Right lobe of liver (tissue), 6 donors: ENCODE results near the gene ANGPTL2. TPM values are rescaled to one million over a fixed set of nuclear protein-coding genes. Genes with fewer than 3 reads are reported as not detected.
"Not testable (repeated sequence)": the region's sequence is repeated elsewhere in the genome, so short reads cannot be mapped to it uniquely, and the experiment has no call there.

Experiments
- ATAC-seq, 4 donors: fragments of 200-7000 bp; cut with Tn5 transposase; one replicate each; pipeline ENCODE4 v1.9.1; 2020; ENCODE audit warnings: mild to moderate bottlenecking in 4 of 4, moderate library complexity in 4 of 4
- DNase-seq, 3 donors: peaks; one replicate each; pipeline ENCODE4 v3.0.0-alpha.2; 2020
- H3K27ac ChIP-seq, 3 donors: fragments of 200-600 bp; one replicate each; pipeline ENCODE4 v1.8.0; 2022
- H3K27me3 ChIP-seq, 2 donors: fragments of 200-600 bp; one replicate each; pipeline ENCODE4 v1.8.0; 2022
- H3K36me3 ChIP-seq, 4 donors: fragments of 200-600 bp; sonication (generic) in 1 of 4; one replicate each; pipeline versions ENCODE4 v1.5.1 to v1.8.0; 2017 to 2022; ENCODE audit warnings: control low read depth in 1 of 4
- H3K4me1 ChIP-seq, 4 donors: fragments of 200-600 bp; sonication (generic) in 1 of 4; one replicate each; pipeline versions ENCODE4 v1.5.1 to v1.8.0; 2017 to 2022; ENCODE audit warnings: control low read depth in 1 of 4
- H3K4me3 ChIP-seq, 3 donors: fragments of 200-600 bp; one replicate each; pipeline ENCODE4 v1.8.0; 2022
- H3K9me3 ChIP-seq, 4 donors: fragments of 200-600 bp; sonication (generic) in 1 of 4; one replicate each; pipeline versions ENCODE4 v1.5.1 to v1.8.0; 2017 to 2022; ENCODE audit warnings: control low read depth in 1 of 4
- CTCF ChIP-seq, 4 donors: fragments of 200-600 bp in 3 of 4; fragments of 450-650 bp in 1 of 4; IDR thresholded peaks; one replicate each; pipeline versions ENCODE4 v1.5.1 to v1.8.0; 2016 to 2022; ENCODE audit warnings: antibody characterized with exemption in 4 of 4, mild to moderate bottlenecking in 2 of 4
- POLR2A ChIP-seq: fragments of 450-650 bp; IDR thresholded peaks from one replicate; pipeline ENCODE4 v1.6.1; 2017; ENCODE audit warnings: antibody characterized with exemption, mild to moderate bottlenecking
- WGBS: methylation state at CpG from one replicate; pipeline ENCODE4 v1.1.6; 2018; ENCODE audit warnings: low coverage, low lambda C conversion rate; ENCODE audit not compliant: insufficient coverage; ENCODE audit errors: missing lambda C conversion rate; 5-methylcytosine and 5-hydroxymethylcytosine counted together
- intact Hi-C, 2 donors: fragments of 100-400 bp; cut with DNase I; formaldehyde crosslinking; loops; one replicate each; pipeline versions ENCODE4 v1.11.2 to v1.14.1; 2022
- long read RNA-seq: library from polyadenylated mRNA; unstranded; transcript quantifications from one replicate; pipeline ENCODE4 v2.0.0, GENCODE V29; 2019
- total RNA-seq, 6 experiments: library from RNA; depleted of rRNA in 2 of 6; stranded (reverse); fragments of >200 nt in 2 of 6; fragmentation: NEBNext Ultra II Directional in 3 of 6; extraction: Animal tissue kit (Norgen Biotek cat#: 25700) in 3 of 6; gene quantifications; one replicate each; pipeline versions ENCODE4 v1.1.0 to v1.2.4, GENCODE V29; 2016 to 2023
- donor health status: DM: no; HTN: yes; CAD: no.
- donor health status: DM: no; HTN: no; CAD: no.
- donor health status: DM: no; HTN: no; CAD: no.
- donor health status: DM: no; HTN: yes; CAD: no.
- donor health status: DM: no; HTN: yes; CAD: no.

ANGPTL2 gene
- 1 to 10 TPM; 2.1 to 6.3 (median 3.0) TPM for total RNA-seq
- long read RNA-seq: 0 reads

GRCh38 chr9:127122176-127123063 is at the start of gene ANGPTL2:
TSS of gene ANGPTL2 (minus strand) at chr9:127122635. CDS start at chr9:127108731, 13,904 bp downstream.
- H3K4me1 ChIP-seq: peaks cover 0 to 13% (median 0%) of the 10 kb centered on the region in 4 donors
- no peaks in the 10 kb centered on the region for H3K27me3 ChIP-seq
- TF ChIP-seq POLR2A: peak; percentile 45
- TF ChIP-seq CTCF (IDR thresholded peaks at IDR 0.05): no peak
- no peaks in the 10 kb centered on the region for H3K36me3 ChIP-seq
- ATAC-seq: peak; percentile 86 to 90 (median 88)
- peak within 1 kb of the TSS; percentile 28 to 38 (median 33) for H3K4me3 ChIP-seq
- intact Hi-C loops: no loop called here
- WGBS: 3% methylated on average over 13 of the region's 43 CpGs
- H3K9me3 ChIP-seq: no peaks in the 10 kb centered on the region
- H3K27ac ChIP-seq: peak within 1 kb of the TSS; percentile 38 to 57 (median 47)
- DNase-seq: peak; percentile 65 to 77 (median 65)

- H3K4me3 ChIP-seq, H3K27ac ChIP-seq, intact Hi-C loops, DNase-seq, H3K4me1 ChIP-seq, H3K9me3 ChIP-seq, H3K36me3 ChIP-seq, H3K27me3 ChIP-seq, ATAC-seq: not testable (repeated sequence)
- 95% methylated on average over 5 of the region's 9 CpGs for WGBS
Observed at GRCh38 chr9:127171348-127171747, 48.9 kb upstream of the ANGPTL2 start.

GRCh38 chr9:127170652-127171051 is 48.2 kb upstream of the ANGPTL2 start:
- H3K27ac ChIP-seq: no peak overlapping the region
- TF ChIP-seq CTCF (IDR thresholded peaks at IDR 0.05): no peak
- no peak for TF ChIP-seq POLR2A
- 78% methylated on average over 2 of the region's 2 CpGs for WGBS
- DNase-seq: no peak
- no peaks in the 10 kb centered on the region for H3K27me3 ChIP-seq
- H3K36me3 ChIP-seq: no peaks in the 10 kb centered on the region
- no peaks in the 10 kb centered on the region for H3K4me1 ChIP-seq
- intact Hi-C loops: no loop called here
- H3K9me3 ChIP-seq: no peaks in the 10 kb centered on the region
- ATAC-seq: no peak
- H3K4me3 ChIP-seq: no peak overlapping the region

- Histone ChIP-seq H3K27me3 (no peaks in the 10 kb centered on the region), H3K9me3 (no peaks in the 10 kb centered on the region), H3K36me3 (no peaks in the 10 kb centered on the region), H3K4me1 (no peaks in the 10 kb centered on the region), H3K4me3 (no peak overlapping the region), H3K27ac (no peak overlapping the region)
- intact Hi-C loops: no loop called here
- DNase-seq: no peak
- 90% methylated on average over 3 of the region's 4 CpGs for WGBS
- no peak for ATAC-seq
- TF ChIP-seq CTCF (IDR thresholded peaks at IDR 0.05) (no peak), POLR2A (no peak)
Observed at GRCh38 chr9:127170103-127170502, 47.7 kb upstream of the ANGPTL2 start.

- Histone ChIP-seq H3K9me3 (no peaks in the 10 kb centered on the region), H3K36me3 (no peaks in the 10 kb centered on the region), H3K4me3 (no peak overlapping the region), H3K27me3 (no peaks in the 10 kb centered on the region), H3K27ac (no peak overlapping the region), H3K4me1 (no peaks in the 10 kb centered on the region)
- 70% methylated on average over 5 of the region's 5 CpGs for WGBS
- TF ChIP-seq CTCF (IDR thresholded peaks at IDR 0.05): no peak
- TF ChIP-seq POLR2A: no peak
- ATAC-seq (no peak), DNase-seq (no peak)
- intact Hi-C loops: no loop called here
Observed at GRCh38 chr9:127169575-127169883, 47.1 kb upstream of the ANGPTL2 start.
